ENCODE results near the gene MRPS18A.

- TF ChIP-seq, protein P1, sequence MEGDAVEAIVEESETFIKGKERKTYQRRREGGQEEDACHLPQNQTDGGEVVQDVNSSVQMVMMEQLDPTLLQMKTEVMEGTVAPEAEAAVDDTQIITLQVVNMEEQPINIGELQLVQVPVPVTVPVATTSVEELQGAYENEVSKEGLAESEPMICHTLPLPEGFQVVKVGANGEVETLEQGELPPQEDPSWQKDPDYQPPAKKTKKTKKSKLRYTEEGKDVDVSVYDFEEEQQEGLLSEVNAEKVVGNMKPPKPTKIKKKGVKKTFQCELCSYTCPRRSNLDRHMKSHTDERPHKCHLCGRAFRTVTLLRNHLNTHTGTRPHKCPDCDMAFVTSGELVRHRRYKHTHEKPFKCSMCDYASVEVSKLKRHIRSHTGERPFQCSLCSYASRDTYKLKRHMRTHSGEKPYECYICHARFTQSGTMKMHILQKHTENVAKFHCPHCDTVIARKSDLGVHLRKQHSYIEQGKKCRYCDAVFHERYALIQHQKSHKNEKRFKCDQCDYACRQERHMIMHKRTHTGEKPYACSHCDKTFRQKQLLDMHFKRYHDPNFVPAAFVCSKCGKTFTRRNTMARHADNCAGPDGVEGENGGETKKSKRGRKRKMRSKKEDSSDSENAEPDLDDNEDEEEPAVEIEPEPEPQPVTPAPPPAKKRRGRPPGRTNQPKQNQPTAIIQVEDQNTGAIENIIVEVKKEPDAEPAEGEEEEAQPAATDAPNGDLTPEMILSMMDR (IDR thresholded peaks at IDR 0.05; ENCODE audit: low read length) = no peak
- no peak for TF ChIP-seq EZH2 (IDR thresholded peaks at IDR 0.05; ENCODE audit: borderline replicate concordance, low read length)
Measured at GRCh38 chr6:43730634-43731033, 43.0 kb upstream of the MRPS18A start.
